ENCODE data around the gene GRM2.

GRM2 gene

GRCh38 chr3:51735039-51735438, 28.2 kb downstream of the GRM2 start:
- TF ChIP-seq FOXP2 (optimal IDR thresholded peaks at IDR 0.05; ENCODE audit: borderline replicate concordance, extremely low read depth, extremely low read length, insufficient read depth) (no peak), SIN3A (IDR thresholded peaks at IDR 0.05; ENCODE audit: borderline replicate concordance, insufficient read depth, low read length) (no peak)

GRCh38 chr3:51735950-51736349, 29.1 kb downstream of the GRM2 start:
- TF ChIP-seq SIN3A (IDR thresholded peaks at IDR 0.05; ENCODE audit: borderline replicate concordance, insufficient read depth, low read length) (no peak), FOXP2 (optimal IDR thresholded peaks at IDR 0.05; ENCODE audit: borderline replicate concordance, extremely low read depth, extremely low read length, insufficient read depth) (no peak), POLR2AphosphoS5 (IDR thresholded peaks at IDR 0.05; ENCODE audit: low read depth, low read length) (no peak), TAF1 (IDR thresholded peaks at IDR 0.05; ENCODE audit: borderline replicate concordance, insufficient read depth, low read length) (no peak), REST (IDR thresholded peaks at IDR 0.05; ENCODE audit: insufficient read depth in 1 of 2, low read depth in 2 of 2, low read length in 2 of 2) (no peak)

GRCh38 chr3:51739110-51739509, 32.2 kb downstream of the GRM2 start:
- TF ChIP-seq POLR2AphosphoS5 (IDR thresholded peaks at IDR 0.05; ENCODE audit: low read depth, low read length) (no peak), TAF1 (IDR thresholded peaks at IDR 0.05; ENCODE audit: borderline replicate concordance, insufficient read depth, low read length) (no peak), FOXP2 (optimal IDR thresholded peaks at IDR 0.05; ENCODE audit: borderline replicate concordance, extremely low read depth, extremely low read length, insufficient read depth) (no peak), REST (IDR thresholded peaks at IDR 0.05; ENCODE audit: insufficient read depth in 1 of 2, low read depth in 2 of 2, low read length in 2 of 2) (no peak), SIN3A (IDR thresholded peaks at IDR 0.05; ENCODE audit: borderline replicate concordance, insufficient read depth, low read length) (no peak)

- TF ChIP-seq TAF1 (IDR thresholded peaks at IDR 0.05; ENCODE audit: borderline replicate concordance, insufficient read depth, low read length) (no peak), POLR2AphosphoS5 (IDR thresholded peaks at IDR 0.05; ENCODE audit: low read depth, low read length) (no peak), FOXP2 (optimal IDR thresholded peaks at IDR 0.05; ENCODE audit: borderline replicate concordance, extremely low read depth, extremely low read length, insufficient read depth) (no peak), SIN3A (IDR thresholded peaks at IDR 0.05; ENCODE audit: borderline replicate concordance, insufficient read depth, low read length) (no peak), REST (IDR thresholded peaks at IDR 0.05; ENCODE audit: insufficient read depth in 1 of 2, low read depth in 2 of 2, low read length in 2 of 2) (no peak)
These were observed 41.0 kb downstream of the GRM2 start for GRCh38 chr3:51747840-51748239.

GRCh38 chr3:51748327-51748726, 41.5 kb downstream of the GRM2 start:
- TF ChIP-seq POLR2AphosphoS5 (IDR thresholded peaks at IDR 0.05; ENCODE audit: low read depth, low read length): no peak
- no peak for TF ChIP-seq SIN3A (IDR thresholded peaks at IDR 0.05; ENCODE audit: borderline replicate concordance, insufficient read depth, low read length)
- TF ChIP-seq FOXP2 (optimal IDR thresholded peaks at IDR 0.05; ENCODE audit: borderline replicate concordance, extremely low read depth, extremely low read length, insufficient read depth): no peak
- TF ChIP-seq TAF1 (IDR thresholded peaks at IDR 0.05; ENCODE audit: borderline replicate concordance, insufficient read depth, low read length): no peak
- TF ChIP-seq REST (IDR thresholded peaks at IDR 0.05; ENCODE audit: insufficient read depth in 1 of 2, low read depth in 2 of 2, low read length in 2 of 2): no peak

Data from PFSK-1 (cell line).